Measurements from ENCODE around the gene PTRHD1.
"Not testable (repeated sequence)": the region's sequence is repeated elsewhere in the genome, so short reads cannot be mapped to it uniquely, and the experiment has no call there.

PTRHD1 gene, protein sequence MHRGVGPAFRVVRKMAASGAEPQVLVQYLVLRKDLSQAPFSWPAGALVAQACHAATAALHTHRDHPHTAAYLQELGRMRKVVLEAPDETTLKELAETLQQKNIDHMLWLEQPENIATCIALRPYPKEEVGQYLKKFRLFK

DNA sequence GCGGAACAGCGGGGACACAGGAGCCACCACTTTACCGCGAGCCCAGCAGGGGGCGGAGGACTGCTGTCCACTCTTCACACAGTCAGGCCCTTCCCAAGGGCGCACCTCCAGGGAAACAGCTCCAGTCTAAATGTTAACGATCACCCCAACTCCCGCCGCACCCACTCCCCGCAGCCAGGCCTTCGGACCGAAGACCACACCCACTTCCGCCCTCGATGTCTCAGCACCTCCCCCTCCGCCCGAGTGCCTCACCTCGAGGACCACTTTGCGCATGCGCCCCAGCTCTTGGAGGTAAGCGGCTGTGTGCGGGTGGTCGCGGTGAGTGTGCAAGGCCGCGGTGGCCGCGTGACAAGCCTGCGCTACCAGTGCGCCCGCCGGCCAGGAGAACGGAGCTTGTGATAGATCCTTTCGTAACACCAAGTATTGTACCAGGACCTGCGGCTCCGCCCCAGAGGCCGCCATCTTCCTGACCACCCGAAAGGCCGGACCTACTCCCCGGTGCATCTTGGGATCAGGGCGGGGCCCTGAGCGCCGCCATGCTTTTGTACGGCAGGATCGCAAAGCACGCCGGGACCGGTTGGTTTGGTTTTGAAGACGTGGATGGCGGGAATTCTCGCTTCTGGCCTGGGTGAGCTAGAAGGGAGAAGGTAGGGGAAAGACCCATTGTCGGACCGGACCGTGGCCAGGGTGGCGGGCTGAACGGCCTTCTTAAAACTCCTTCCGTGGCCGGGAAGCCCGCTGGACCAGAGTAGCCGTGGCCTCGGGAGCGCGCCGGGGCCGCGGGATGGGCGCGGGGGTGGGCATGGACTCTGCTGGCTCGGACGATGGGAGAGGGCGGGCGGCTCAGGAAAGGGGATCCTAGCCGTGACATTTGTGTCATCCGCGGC lies at the start of gene PTRHD1, which contains the start of gene CENPO:
Gene PTRHD1 (minus strand): TSS at position 518 of the 887 bp plus-strand sequence. CDS start 14 bp downstream, at position 504.
Gene CENPO (plus strand): TSS at position 552 of the 887 bp plus-strand sequence. CDS start 495 bp downstream, outside the sequence.
- ATAC-seq (peak; percentile 97), DNase-seq (ENCODE audit: low spot score in 2 of 2) (peak; percentile 94 to 98)
- Mint-ChIP-seq H3K4me1 (peaks cover 30% of the 10 kb centered on the region), H3K27ac (peak within 1 kb of the TSS; percentile 100), H3K9me3 (no peaks in the 10 kb centered on the region), H3K4me3 (peak within 1 kb of the TSS; percentile 99), H3K36me3 (peaks cover 57% of the 10 kb centered on the region)

DNA sequence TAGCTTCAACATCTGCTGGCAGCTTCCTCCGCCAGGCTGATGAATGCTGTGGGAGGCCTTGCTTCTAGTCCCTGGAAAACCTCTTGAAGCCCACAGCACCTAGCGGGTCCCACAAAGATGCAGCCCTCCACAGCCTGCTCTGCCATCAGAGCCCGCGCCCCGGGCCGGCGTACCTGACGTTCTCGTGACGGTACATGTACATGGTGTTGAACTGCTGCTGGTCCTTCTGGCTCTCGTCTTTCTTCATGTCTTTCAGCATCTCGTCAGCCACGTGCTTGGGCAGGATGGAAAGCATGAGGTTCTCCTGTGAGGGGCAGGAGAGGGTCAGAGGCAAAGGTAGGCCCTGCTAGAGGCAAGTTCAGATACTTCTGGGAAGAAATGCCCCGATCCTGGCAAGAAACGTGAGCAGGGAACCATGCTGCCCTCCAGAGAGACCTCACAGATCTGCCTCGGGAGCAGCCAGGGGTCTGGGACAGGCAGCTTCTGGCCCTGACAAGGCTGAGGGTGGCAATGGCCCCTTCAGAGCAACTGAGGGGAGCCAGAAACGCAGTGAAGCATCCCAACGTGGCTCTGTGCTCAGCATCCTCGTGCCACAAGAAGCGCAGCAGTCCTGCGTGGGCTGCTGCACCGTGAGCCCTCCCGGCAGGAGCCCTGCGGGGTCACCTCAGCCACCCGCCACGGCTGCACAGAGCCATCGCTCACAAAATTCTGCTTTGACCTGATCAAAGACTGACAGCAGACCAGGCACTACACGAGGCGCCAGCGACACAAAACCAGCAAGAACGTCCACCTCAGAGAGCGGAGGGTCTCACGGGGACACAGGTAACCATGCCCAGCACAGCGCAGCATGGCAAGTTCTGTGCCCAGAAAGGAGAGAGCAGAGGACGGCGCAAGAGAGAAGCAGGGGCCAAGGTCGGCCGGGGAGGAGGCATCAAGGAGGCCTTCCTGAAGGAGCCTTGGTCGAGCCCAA lies 49.2 kb upstream of the PTRHD1 start:
- H3K4me3 Mint-ChIP-seq, result no peak overlapping the region
- H3K4me1 Mint-ChIP-seq, result no peaks in the 10 kb centered on the region
- no peak overlapping the region for H3K27ac Mint-ChIP-seq
- ATAC-seq (no peak), DNase-seq (ENCODE audit: low spot score in 2 of 2) (no peak)
- peaks cover 18% of the 10 kb centered on the region for H3K36me3 Mint-ChIP-seq
- no peaks in the 10 kb centered on the region for H3K9me3 Mint-ChIP-seq

DNA sequence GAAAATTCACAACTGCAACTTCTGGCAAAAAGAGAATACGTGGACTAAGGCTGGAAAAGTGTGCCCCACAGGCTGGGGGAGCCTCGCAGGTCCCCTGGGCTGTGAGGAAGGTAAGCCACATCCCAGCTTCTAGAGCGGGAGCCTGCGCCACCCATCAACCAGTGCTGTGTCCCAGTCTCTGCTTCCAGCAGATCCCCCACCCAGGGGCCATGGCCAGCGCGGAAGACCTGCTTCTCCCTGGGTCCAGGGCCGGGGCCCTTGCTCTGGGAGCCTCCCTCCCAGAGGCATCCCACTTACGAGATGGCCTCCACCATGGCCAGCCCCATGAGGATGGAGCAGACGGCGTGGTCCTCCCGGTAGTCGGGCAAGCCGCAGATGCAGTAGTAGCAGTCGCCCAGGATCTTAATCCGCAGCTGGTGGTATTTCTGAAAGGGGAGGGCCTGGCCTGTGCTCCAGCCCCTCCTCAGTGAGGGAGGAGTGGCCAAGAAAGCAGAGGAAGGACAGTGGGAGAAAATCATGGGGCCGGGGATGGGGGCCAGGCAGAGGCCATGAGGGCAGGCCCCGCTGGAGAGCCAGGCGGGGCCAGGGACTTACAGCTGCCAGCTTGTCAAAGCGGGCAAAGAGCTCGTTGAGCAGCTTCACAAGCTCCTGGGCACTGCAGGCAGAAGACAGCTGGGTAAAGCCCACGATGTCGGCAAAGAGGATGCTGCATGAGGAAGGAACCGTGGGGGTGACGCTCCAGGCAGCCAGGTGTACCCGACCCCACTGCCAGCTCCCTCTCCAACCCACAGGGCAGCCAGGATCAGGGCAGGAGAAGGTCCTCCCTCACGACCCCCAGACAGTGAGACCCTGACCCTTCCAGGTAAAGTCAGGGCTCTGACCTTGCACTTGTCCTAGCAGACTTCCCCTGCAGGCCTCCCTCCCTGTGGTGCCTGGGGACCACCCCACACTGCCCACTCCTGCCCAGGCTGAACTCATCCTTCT lies 48.1 kb upstream of the PTRHD1 start:
- Mint-ChIP-seq H3K27ac (no peak overlapping the region), H3K4me1 (no peaks in the 10 kb centered on the region), H3K4me3 (no peak overlapping the region), H3K36me3 (peaks cover 22% of the 10 kb centered on the region), H3K9me3 (no peaks in the 10 kb centered on the region)
- ATAC-seq (no peak), DNase-seq (ENCODE audit: low spot score in 2 of 2) (no peak)

DNA sequence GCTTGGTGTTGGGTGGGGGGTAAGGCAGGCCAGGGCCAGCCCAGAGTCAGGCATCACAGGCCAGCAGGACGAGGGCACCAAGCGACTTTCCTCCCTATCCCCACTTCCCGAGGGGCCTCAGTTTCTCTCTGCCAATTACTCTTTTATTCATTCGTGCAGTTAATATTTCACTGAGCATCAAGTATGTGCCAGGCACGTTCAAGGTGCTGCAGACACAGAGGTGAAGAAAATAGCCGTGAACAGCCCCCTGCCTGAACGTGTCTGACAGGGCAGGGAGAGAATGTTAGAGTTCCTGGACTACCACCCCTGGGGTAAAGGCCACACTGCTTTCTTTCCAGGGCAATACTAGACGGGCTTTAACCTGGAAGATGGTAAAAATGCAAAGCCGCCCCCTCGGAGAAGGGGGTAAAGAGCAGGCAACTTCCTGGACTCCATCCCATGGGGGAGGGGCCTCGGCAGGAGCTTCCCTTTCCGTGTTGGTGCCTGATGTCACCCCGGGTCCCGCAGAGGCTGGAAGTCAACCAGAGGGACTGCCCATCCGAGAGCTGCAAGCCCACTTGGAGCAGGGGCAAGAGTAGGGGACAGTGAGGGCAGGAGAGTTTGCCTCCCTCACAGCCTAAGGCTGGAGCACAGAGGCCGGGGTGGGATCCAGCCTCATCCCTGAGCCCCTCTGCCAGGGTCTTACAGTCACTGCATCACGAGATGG lies 47.1 kb upstream of the PTRHD1 start:
- ATAC-seq, result no peak
- H3K4me1 Mint-ChIP-seq, result no peaks in the 10 kb centered on the region
- no peak overlapping the region for H3K27ac Mint-ChIP-seq
- no peaks in the 10 kb centered on the region for H3K9me3 Mint-ChIP-seq
- H3K36me3 Mint-ChIP-seq, result peaks cover 28% of the 10 kb centered on the region
- no peak for DNase-seq (ENCODE audit: low spot score in 2 of 2)
- no peak overlapping the region for H3K4me3 Mint-ChIP-seq

DNA sequence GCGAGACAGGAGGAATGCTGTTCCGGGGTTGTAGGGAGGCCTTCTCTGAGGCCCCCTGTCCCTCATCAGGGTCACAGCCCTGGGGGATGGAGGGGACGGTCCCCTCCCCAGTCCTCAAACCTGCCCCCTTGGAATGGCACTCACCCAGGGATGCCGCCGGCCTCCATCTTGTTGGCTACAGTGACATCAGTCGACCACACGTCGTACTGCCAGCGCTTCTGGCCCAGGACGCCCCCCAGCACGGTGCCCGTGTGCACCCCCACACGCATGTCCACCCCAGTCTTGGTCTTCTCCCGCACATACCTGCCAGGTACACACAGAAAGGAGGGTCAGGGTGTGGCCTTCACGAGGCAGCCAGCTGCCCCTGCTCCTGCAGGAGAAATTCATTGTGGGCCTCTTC lies 46.5 kb upstream of the PTRHD1 start:
- H3K9me3 Mint-ChIP-seq, result no peaks in the 10 kb centered on the region
- H3K4me1 Mint-ChIP-seq, result no peaks in the 10 kb centered on the region
- DNase-seq (ENCODE audit: low spot score in 2 of 2) (no peak), ATAC-seq (no peak)
- no peak overlapping the region for H3K27ac Mint-ChIP-seq
- no peak overlapping the region for H3K4me3 Mint-ChIP-seq
- H3K36me3 Mint-ChIP-seq, result peaks cover 28% of the 10 kb centered on the region

DNA sequence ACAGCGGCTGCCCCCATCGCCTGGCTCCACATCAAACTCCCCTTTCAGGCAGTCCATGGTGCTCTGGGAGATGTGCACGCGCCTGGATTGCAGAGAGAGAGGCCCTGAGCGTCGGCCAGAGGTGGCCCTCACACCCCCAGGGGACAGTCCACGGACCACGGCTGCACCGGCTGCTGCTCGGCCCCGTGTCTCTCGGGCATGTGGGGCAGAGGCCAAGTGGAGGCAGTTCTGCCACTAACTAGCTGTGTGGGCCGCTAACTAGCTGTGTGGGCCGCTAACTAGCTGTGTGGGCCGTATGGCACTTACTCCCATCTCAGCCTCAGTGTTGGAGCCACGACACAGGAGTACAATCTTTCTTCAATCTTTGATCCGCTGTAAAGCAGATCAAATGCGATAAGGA lies 45.4 kb upstream of the PTRHD1 start:
- no peak overlapping the region for H3K4me3 Mint-ChIP-seq
- no peak for ATAC-seq
- no peak for DNase-seq (ENCODE audit: low spot score in 2 of 2)
- no peaks in the 10 kb centered on the region for H3K4me1 Mint-ChIP-seq
- no peaks in the 10 kb centered on the region for H3K9me3 Mint-ChIP-seq
- no peak overlapping the region for H3K27ac Mint-ChIP-seq
- H3K36me3 Mint-ChIP-seq, result peaks cover 28% of the 10 kb centered on the region

DNA sequence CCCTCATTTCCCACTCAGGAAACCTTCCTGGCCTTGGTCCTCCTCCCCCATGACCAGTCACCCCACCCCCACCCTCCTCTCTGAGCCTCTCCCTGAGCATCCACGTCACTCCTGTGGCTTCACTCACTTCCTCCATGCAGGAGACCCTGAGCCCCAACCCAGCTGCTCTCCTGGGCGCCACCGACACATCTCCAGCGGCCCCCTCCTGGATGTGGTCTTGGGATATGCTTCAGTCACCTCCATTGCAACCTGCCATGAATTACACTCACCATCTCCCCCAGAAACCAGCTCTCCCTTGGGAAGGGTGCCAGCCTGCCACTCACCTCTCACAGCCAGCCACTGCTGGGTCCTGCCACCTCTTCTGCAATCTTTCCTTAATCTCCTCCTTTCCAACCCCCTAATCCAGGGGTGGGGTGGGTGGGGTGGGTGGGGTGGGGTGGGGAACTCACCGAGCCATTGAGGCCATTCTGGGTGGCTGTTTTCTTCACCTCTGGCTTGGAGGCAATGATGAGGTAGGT lies 44.9 kb upstream of the PTRHD1 start:
- no peak overlapping the region for H3K4me3 Mint-ChIP-seq
- DNase-seq (ENCODE audit: low spot score in 2 of 2), result no peak

DNA sequence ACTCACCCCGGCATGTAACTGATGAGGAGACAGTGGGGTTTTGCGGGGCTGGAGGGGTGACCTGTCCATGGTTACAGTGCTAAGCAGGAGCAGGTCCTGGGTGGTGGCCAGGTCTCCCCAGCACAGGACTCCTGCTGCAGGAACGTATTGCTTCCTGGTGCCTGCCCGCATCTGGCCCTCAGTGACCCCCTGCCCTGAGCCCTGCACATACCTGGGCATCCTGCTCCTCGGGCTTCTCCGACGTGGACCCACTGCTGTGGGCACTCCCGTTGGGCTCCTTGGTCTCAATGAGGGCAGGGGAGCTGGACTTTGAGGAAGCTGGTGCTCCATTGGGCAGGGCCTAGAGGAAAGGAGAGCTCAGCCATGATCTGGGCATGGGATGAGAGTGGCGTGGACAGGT lies 43.5 kb upstream of the PTRHD1 start:
- no peak overlapping the region for H3K27ac Mint-ChIP-seq
- H3K36me3 Mint-ChIP-seq, result peaks cover 33% of the 10 kb centered on the region
- ATAC-seq, result no peak
- H3K9me3 Mint-ChIP-seq, result no peaks in the 10 kb centered on the region
- DNase-seq (ENCODE audit: low spot score in 2 of 2), result no peak
- no peak overlapping the region for H3K4me3 Mint-ChIP-seq
- H3K4me1 Mint-ChIP-seq, result no peaks in the 10 kb centered on the region

More for the DNA sequence above, 44.9 kb upstream of the PTRHD1 start:
- Mint-ChIP-seq H3K4me1 (no peaks in the 10 kb centered on the region), H3K36me3 (peaks cover 29% of the 10 kb centered on the region), H3K9me3 (no peaks in the 10 kb centered on the region), H3K27ac (no peak overlapping the region)
- no peak for ATAC-seq

DNA sequence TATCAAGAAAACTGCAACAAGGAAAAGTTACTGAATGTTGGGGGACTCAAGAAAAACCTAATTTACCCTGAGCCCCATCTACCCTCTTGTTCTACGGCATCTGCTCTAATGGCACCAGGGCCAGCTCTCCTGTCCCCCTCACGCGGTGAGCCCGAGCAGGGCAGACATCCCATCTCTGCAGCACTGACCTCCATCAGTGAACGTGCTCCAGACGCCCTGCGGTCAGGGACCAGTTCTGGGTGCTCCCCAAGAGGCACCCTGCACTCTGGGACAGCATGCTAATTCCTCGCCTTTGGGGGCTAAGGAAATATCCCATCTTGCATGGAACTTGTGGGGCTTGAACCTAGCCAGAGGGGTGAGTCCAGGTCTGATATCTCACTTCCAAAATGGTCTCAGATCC lies 43.0 kb upstream of the PTRHD1 start:
- Mint-ChIP-seq H3K9me3 (no peaks in the 10 kb centered on the region), H3K27ac (no peak overlapping the region), H3K4me1 (no peaks in the 10 kb centered on the region), H3K36me3 (peaks cover 28% of the 10 kb centered on the region), H3K4me3 (no peak overlapping the region)
- DNase-seq (ENCODE audit: low spot score in 2 of 2) (no peak), ATAC-seq (no peak)

DNA sequence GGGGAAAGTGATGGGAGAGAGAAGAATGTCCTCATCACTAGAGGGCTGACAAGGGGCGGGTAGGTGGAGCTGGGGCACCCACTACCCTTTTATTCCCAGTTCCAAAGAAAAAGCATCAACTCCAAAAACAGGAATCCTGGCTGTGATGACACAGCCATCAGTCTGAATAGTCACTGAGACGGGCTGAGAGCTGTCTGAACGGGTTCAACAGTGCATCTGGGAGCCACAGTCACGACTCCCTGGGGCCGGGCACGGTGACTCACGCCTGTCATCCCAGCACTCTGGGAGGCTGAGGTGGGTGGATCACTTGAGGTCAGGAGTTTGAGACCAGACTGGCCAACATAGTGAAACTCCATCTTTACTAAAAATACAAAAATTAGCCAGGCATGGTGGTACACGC lies 42.2 kb upstream of the PTRHD1 start:
- H3K36me3 Mint-ChIP-seq, result peaks cover 21% of the 10 kb centered on the region
- not testable (repeated sequence) for H3K27ac Mint-ChIP-seq; H3K9me3 Mint-ChIP-seq; H3K4me1 Mint-ChIP-seq; DNase-seq (ENCODE audit: low spot score in 2 of 2); ATAC-seq; H3K4me3 Mint-ChIP-seq

DNA sequence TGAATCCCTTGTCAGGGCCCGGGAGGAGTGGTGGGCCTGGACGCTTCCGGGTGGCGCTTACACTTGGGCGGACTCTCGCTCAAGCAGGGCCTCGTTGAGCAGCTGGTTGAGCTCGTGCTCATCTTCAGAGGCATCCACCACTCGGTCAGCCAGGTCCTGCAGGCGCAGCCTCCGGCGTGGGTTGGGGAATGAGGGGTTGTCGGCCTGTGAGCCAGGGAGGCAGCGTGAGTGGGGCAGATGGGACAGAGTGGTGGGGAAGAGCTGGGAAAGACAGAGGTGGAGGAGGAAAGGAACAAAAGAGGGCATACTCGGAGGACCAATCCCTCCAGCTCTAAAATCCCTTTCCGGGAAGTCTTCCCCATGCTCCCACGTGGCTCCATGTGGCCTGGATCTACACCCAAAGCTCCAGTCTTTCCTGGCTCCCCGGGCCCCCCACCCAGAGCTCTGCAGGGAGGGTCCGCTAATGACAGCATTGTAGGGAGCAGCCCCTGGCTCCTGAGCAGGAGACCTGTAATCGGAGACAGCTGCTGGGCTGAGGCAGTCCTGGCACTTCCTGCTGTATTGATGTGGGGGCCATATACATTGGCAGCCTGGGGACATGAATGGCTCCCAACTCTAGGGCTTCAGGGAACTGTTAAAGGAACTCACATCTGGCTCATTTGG lies 41.7 kb upstream of the PTRHD1 start:
- H3K4me1 Mint-ChIP-seq, result no peaks in the 10 kb centered on the region
- ATAC-seq (no peak), DNase-seq (ENCODE audit: low spot score in 2 of 2) (no peak)
- H3K36me3 Mint-ChIP-seq, result peaks cover 20% of the 10 kb centered on the region
- no peaks in the 10 kb centered on the region for H3K9me3 Mint-ChIP-seq
- no peak overlapping the region for H3K4me3 Mint-ChIP-seq
- H3K27ac Mint-ChIP-seq, result no peak overlapping the region

DNA sequence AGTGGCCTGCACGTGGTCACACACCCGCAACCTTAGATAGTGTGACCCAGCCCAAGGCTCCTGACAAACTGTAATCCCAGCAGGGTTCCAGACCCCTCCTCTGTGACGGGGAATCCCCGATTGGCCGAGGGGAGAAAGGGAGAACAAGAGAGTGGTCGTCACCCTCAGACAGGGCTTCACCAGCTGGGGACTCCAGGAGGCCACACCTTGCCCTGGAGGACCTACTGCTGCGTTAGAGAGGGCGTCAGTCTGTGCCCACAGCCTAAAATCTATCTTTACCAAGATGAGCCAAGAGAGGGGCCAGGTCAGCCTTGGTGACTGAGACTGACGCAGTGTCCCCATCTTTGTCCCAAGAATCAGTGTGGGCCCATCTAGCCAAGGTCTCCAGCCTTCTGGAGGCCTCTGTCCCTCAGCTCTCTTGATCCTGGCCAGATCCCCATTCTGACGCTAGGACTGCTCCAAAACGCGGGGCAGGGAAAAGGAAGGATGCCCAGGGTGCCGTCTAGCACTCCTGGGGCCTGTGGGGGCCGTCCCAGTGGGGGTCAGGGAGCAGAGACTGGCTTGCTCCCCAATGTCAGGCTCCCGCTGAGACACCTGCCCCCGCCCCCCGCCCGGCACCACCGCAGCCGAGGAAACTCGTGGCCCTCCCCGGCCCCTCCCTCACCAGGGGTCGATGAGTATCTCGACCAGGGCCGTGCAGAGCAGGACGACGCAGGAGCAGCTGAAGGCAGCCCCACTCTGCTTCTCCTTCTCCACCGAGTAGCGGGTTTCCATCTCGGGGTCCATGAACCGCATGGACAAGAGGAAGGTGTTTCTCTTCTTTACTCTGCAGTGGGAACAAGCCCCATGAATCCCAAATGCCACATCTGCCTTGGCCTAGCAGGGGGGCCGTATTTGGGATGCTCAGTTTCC lies 40.9 kb upstream of the PTRHD1 start:
- no peak for DNase-seq (ENCODE audit: low spot score in 2 of 2)
- Mint-ChIP-seq H3K27ac (no peak overlapping the region), H3K4me1 (no peaks in the 10 kb centered on the region), H3K9me3 (no peaks in the 10 kb centered on the region), H3K36me3 (peaks cover 20% of the 10 kb centered on the region), H3K4me3 (no peak overlapping the region)
- no peak for ATAC-seq

All from stimulated activated effector memory CD8-positive, alpha-beta T cell treated with anti-CD3 and anti-CD28 coated beads, Interleukin-12 subunit alpha, Interleukin-12 subunit beta, amount 100 ng/mL, for 72 hours (primary cell).